Liver (tissue), 9 donors: ENCODE data around the gene VEPH1. TPM values are rescaled to one million over a fixed set of nuclear protein-coding genes. Genes with fewer than 3 reads are reported as not detected.

Experiments
- DNase-seq: peaks from one replicate; pipeline ENCODE4 v3.0.0-alpha.2; 2017; ENCODE audit warnings: low spot score
- H3K27ac ChIP-seq, 2 donors: one replicate each; pipeline ENCODE4 v1.7.0; 2013; ENCODE audit warnings: inconsistent platforms in 2 of 2, low read length in 2 of 2, control low read depth in 1 of 2, low read depth in 1 of 2, mild to moderate bottlenecking in 1 of 2
- H3K27me3 ChIP-seq, 4 donors: one replicate each; pipeline versions ENCODE4 v1.6.1 to v1.7.0; 2013; ENCODE audit warnings: low read length in 3 of 4, inconsistent platforms in 1 of 4, mild to moderate bottlenecking in 1 of 4, moderate library complexity in 1 of 4; ENCODE audit not compliant: control insufficient read depth in 4 of 4, insufficient read depth in 4 of 4
- H3K36me3 ChIP-seq, 4 donors: one replicate each; pipeline versions ENCODE4 v1.6.1 to v1.7.0; 2013; ENCODE audit warnings: low read length in 3 of 4, mild to moderate bottlenecking in 3 of 4, low read depth in 1 of 4, moderate library complexity in 1 of 4; ENCODE audit not compliant: control insufficient read depth in 4 of 4, insufficient read depth in 3 of 4
- H3K4me1 ChIP-seq, 4 donors: one replicate each; pipeline versions ENCODE4 v1.6.1 to v1.7.0; 2013; ENCODE audit warnings: low read length in 3 of 4, mild to moderate bottlenecking in 3 of 4, moderate library complexity in 1 of 4; ENCODE audit not compliant: control insufficient read depth in 4 of 4, insufficient read depth in 4 of 4
- H3K4me3 ChIP-seq, 3 donors: one replicate each; pipeline versions ENCODE4 v1.6.1 to v1.7.0; 2013; ENCODE audit warnings: low read length in 3 of 3, control low read depth in 1 of 3, low read depth in 1 of 3, mild to moderate bottlenecking in 1 of 3
- H3K9ac ChIP-seq, 2 donors: one replicate each; pipeline ENCODE4 v1.7.0; 2013; ENCODE audit warnings: low read length in 2 of 2, mild to moderate bottlenecking in 2 of 2, moderate library complexity in 2 of 2, control low read depth in 1 of 2, low read depth in 1 of 2
- H3K9me3 ChIP-seq, 4 donors: one replicate each; pipeline versions ENCODE4 v1.6.1 to v1.7.0; 2013; ENCODE audit warnings: low read length in 3 of 4; ENCODE audit not compliant: control insufficient read depth in 4 of 4
- EGR1 ChIP-seq, 2 donors: IDR thresholded peaks; 2 replicates each; pipeline ENCODE4 v1.6.1; 2016 to 2018; ENCODE audit warnings: antibody characterized with exemption in 2 of 2, low read depth in 2 of 2
- FOXA1 ChIP-seq: IDR thresholded peaks from 2 replicates; pipeline ENCODE4 v1.6.1; 2016; ENCODE audit warnings: antibody characterized with exemption
- FOXA2 ChIP-seq: IDR thresholded peaks from 2 replicates; pipeline ENCODE4 v1.6.1; 2016; ENCODE audit warnings: antibody characterized with exemption
- GABPA ChIP-seq, 2 donors: IDR thresholded peaks in 1 of 2; conservative IDR thresholded peaks in 1 of 2; 2 replicates each; pipeline ENCODE4 v1.6.1; 2016; ENCODE audit warnings: antibody characterized with exemption in 2 of 2, mild to moderate bottlenecking in 1 of 2, moderate library complexity in 1 of 2
- HNF4G ChIP-seq: IDR thresholded peaks from 2 replicates; pipeline ENCODE4 v1.6.1; 2016; ENCODE audit warnings: antibody characterized with exemption
- NR2F2 ChIP-seq: IDR thresholded peaks from 2 replicates; pipeline ENCODE4 v1.6.1; 2016; ENCODE audit warnings: antibody characterized with exemption
- RXRA ChIP-seq, 2 donors: IDR thresholded peaks; 2 replicates each; pipeline ENCODE4 v1.6.1; 2017 to 2018; ENCODE audit warnings: antibody characterized with exemption in 2 of 2, mild to moderate bottlenecking in 1 of 2
- SP1 ChIP-seq: IDR thresholded peaks from 2 replicates; pipeline ENCODE4 v1.6.1; 2018; ENCODE audit warnings: antibody characterized with exemption, mild to moderate bottlenecking
- TAF1 ChIP-seq: conservative IDR thresholded peaks from 2 replicates; pipeline ENCODE4 v1.6.1; 2016; ENCODE audit warnings: antibody characterized with exemption, mild to moderate bottlenecking
- WGBS: extraction: QIAGEN DNeasy Blood & Tissue Kit; methylation state at CpG from one replicate; pipeline ENCODE4 v1.1.7; 2013; 5-methylcytosine and 5-hydroxymethylcytosine counted together
- polyA plus RNA-seq, 2 donors: library from polyadenylated mRNA; stranded (reverse) in 1 of 2; unstranded in 1 of 2; fragments of 200-250 nt in 1 of 2; fragments of >200 nt in 1 of 2; fragmentation: Nextera tagmentation in 1 of 2; extraction: Ambion mirVana in 1 of 2; gene quantifications; one replicate each; pipeline versions ENCODE4 v1.2.1 to v1.2.3, GENCODE V29; 2013 to 2015
- total RNA-seq, 2 donors: library from RNA; depleted of rRNA; stranded (reverse); fragments of >200 nt; gene quantifications; one replicate each; pipeline ENCODE4 v1.2.3, GENCODE V29; 2014
- TF ChIP-seq, protein P1 (sequence below): IDR thresholded peaks from 2 replicates; pipeline ENCODE4 v1.6.1; 2016; ENCODE audit warnings: antibody characterized with exemption
- TF ChIP-seq, protein P2 (sequence below): IDR thresholded peaks from 2 replicates; pipeline ENCODE4 v1.6.1; 2016; ENCODE audit warnings: antibody characterized with exemption, mild to moderate bottlenecking
- TF ChIP-seq, protein P3 (sequence below): IDR thresholded peaks from 2 replicates; pipeline ENCODE4 v1.6.1; 2016; ENCODE audit warnings: antibody characterized with exemption
- TF ChIP-seq, protein P4 (sequence below): fragments of 150-350 bp; IDR thresholded peaks from 2 replicates; pipeline ENCODE4 v1.5.1; 2017; ENCODE audit warnings: improper control_type of control experiment, low read depth, low read length; ENCODE audit not compliant: missing input control
- TF ChIP-seq, protein P5 (sequence below): IDR thresholded peaks from 2 replicates; pipeline ENCODE4 v1.6.1; 2016; ENCODE audit warnings: antibody characterized with exemption
- donor health status: healthy.
- donor health status: healthy.
- donor health status: healthy.
- donor health status: healthy.
- donor health status: healthy.

VEPH1 gene
- total and polyA plus RNA-seq, 4 donors: 0.60 to 3.3 (median 1.2) TPM

DNA sequence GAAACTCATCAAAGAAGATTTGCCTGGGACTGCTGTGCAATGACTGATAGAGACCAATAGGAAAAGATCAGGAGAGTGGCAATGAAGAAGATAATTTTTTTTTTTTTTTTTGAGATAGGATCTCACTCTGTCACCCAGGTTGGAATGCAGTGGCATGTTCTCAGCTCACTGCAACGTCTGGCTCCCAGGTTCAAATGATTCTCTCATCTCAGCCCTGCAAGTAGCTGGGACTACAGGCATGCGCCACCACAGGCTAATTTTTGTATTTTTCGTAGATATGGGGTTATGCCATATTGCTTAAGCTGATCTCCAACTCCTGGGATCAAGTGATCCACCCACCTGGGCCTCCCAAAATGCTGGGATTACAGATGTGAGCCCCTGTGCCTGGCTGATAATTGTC is 226.4 kb downstream of the VEPH1 start (continued):
- TF ChIP-seq, protein P1, sequence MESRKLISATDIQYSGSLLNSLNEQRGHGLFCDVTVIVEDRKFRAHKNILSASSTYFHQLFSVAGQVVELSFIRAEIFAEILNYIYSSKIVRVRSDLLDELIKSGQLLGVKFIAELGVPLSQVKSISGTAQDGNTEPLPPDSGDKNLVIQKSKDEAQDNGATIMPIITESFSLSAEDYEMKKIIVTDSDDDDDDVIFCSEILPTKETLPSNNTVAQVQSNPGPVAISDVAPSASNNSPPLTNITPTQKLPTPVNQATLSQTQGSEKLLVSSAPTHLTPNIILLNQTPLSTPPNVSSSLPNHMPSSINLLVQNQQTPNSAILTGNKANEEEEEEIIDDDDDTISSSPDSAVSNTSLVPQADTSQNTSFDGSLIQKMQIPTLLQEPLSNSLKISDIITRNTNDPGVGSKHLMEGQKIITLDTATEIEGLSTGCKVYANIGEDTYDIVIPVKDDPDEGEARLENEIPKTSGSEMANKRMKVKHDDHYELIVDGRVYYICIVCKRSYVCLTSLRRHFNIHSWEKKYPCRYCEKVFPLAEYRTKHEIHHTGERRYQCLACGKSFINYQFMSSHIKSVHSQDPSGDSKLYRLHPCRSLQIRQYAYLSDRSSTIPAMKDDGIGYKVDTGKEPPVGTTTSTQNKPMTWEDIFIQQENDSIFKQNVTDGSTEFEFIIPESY: no peak
- TF ChIP-seq, protein P2, sequence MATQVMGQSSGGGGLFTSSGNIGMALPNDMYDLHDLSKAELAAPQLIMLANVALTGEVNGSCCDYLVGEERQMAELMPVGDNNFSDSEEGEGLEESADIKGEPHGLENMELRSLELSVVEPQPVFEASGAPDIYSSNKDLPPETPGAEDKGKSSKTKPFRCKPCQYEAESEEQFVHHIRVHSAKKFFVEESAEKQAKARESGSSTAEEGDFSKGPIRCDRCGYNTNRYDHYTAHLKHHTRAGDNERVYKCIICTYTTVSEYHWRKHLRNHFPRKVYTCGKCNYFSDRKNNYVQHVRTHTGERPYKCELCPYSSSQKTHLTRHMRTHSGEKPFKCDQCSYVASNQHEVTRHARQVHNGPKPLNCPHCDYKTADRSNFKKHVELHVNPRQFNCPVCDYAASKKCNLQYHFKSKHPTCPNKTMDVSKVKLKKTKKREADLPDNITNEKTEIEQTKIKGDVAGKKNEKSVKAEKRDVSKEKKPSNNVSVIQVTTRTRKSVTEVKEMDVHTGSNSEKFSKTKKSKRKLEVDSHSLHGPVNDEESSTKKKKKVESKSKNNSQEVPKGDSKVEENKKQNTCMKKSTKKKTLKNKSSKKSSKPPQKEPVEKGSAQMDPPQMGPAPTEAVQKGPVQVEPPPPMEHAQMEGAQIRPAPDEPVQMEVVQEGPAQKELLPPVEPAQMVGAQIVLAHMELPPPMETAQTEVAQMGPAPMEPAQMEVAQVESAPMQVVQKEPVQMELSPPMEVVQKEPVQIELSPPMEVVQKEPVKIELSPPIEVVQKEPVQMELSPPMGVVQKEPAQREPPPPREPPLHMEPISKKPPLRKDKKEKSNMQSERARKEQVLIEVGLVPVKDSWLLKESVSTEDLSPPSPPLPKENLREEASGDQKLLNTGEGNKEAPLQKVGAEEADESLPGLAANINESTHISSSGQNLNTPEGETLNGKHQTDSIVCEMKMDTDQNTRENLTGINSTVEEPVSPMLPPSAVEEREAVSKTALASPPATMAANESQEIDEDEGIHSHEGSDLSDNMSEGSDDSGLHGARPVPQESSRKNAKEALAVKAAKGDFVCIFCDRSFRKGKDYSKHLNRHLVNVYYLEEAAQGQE: no peak
- TF ChIP-seq, protein P3, sequence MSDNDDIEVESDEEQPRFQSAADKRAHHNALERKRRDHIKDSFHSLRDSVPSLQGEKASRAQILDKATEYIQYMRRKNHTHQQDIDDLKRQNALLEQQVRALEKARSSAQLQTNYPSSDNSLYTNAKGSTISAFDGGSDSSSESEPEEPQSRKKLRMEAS: no peak
- no peak for TF ChIP-seq HNF4G
- no peak for TF ChIP-seq EGR1 (IDR thresholded peaks at IDR 0.05; ENCODE audit: low read depth in 2 of 2)
- TF ChIP-seq NR2F2: no peak

DNA sequence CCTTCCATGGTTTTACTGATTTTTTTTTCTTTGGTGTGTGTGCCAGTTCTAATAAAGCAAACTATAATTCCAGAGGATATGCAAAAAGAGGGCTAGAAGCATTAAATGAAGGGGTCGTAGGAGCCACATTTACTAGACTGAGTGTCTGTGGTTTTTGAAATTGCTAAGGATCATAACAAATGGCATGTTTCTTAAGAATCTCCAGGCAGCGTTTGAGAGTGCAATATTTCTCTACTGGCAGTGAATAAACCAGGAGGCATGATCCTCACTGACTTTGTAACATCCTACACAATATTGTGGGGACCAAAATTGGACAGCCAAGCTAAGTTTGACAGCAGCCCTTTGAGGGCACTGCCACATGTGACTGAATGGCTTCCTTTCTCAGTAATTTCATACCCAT is 227.4 kb downstream of the VEPH1 start:
- 83% methylated on average over 2 of the region's 2 CpGs for WGBS
- no peaks in the 10 kb centered on the region for H3K4me1 ChIP-seq
- no peak for DNase-seq
- H3K27me3 ChIP-seq: no peaks in the 10 kb centered on the region
- H3K9ac ChIP-seq: no peak overlapping the region
- H3K9me3 ChIP-seq: no peaks in the 10 kb centered on the region
- TF ChIP-seq, protein P1: no peak
- TF ChIP-seq FOXA1 (no peak), SP1 (no peak), FOXA2 (no peak), HNF4G (no peak), TAF1 (no peak), EGR1 (IDR thresholded peaks at IDR 0.05; ENCODE audit: low read depth in 2 of 2) (no peak), RXRA (IDR thresholded peaks at IDR 0.05) (no peak), GABPA (IDR thresholded peaks at IDR 0.05 in 1 of 2, conservative IDR thresholded peaks at IDR 0.05 in 1 of 2) (no peak), NR2F2 (no peak)
- TF ChIP-seq, protein P3: no peak
- TF ChIP-seq, protein P4, sequence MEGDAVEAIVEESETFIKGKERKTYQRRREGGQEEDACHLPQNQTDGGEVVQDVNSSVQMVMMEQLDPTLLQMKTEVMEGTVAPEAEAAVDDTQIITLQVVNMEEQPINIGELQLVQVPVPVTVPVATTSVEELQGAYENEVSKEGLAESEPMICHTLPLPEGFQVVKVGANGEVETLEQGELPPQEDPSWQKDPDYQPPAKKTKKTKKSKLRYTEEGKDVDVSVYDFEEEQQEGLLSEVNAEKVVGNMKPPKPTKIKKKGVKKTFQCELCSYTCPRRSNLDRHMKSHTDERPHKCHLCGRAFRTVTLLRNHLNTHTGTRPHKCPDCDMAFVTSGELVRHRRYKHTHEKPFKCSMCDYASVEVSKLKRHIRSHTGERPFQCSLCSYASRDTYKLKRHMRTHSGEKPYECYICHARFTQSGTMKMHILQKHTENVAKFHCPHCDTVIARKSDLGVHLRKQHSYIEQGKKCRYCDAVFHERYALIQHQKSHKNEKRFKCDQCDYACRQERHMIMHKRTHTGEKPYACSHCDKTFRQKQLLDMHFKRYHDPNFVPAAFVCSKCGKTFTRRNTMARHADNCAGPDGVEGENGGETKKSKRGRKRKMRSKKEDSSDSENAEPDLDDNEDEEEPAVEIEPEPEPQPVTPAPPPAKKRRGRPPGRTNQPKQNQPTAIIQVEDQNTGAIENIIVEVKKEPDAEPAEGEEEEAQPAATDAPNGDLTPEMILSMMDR: no peak
- TF ChIP-seq, protein P5, sequence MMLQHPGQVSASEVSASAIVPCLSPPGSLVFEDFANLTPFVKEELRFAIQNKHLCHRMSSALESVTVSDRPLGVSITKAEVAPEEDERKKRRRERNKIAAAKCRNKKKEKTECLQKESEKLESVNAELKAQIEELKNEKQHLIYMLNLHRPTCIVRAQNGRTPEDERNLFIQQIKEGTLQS: no peak
- H3K36me3 ChIP-seq: no peaks in the 10 kb centered on the region
- H3K27ac ChIP-seq: no peak overlapping the region
- no peak overlapping the region for H3K4me3 ChIP-seq
